GM12872 (cell line): ENCODE measurements around the gene ABLIM3.
A peak's percentile ranks its signal among the peaks of the same experiment; 100 is the strongest.

Experiments
- CTCF ChIP-seq: IDR thresholded peaks from 3 replicates; pipeline ENCODE4 v1.5.1; 2011; ENCODE audit warnings: low read depth, mild to moderate bottlenecking, low read length, moderate library complexity; ENCODE audit not compliant: insufficient read depth

The ABLIM3 gene

GRCh38 chr5:149227168-149227826, 86.0 kb downstream of the ABLIM3 start:
- no peak for TF ChIP-seq CTCF

GRCh38 chr5:149228618-149229297, 87.5 kb downstream of the ABLIM3 start:
- peak; percentile 19; the same call in 1 of the 3 replicates for TF ChIP-seq CTCF

- TF ChIP-seq CTCF, result no peak
These were observed 88.1 kb downstream of the ABLIM3 start for GRCh38 chr5:149229298-149229937.

GRCh38 chr5:149235841-149236240, 94.5 kb downstream of the ABLIM3 start:
- no peak for TF ChIP-seq CTCF

- TF ChIP-seq CTCF, result no peak
These were observed 96.4 kb downstream of the ABLIM3 start for GRCh38 chr5:149237662-149238061.

GRCh38 chr5:149238540-149238939, 97.2 kb downstream of the ABLIM3 start:
- TF ChIP-seq CTCF, result no peak

GRCh38 chr5:149239917-149240316, 98.6 kb downstream of the ABLIM3 start:
- no peak for TF ChIP-seq CTCF
